Neural cell (in vitro differentiated cells): ENCODE measurements around the gene IGFBP7. TPM values are rescaled to one million over a fixed set of nuclear protein-coding genes. Genes with fewer than 3 reads are reported as not detected.

Experiments
- H2AFZ ChIP-seq: fragments of 200-600, 300-800 bp; sonication (generic), shearing (Covaris generic); 2 replicates; pipeline ENCODE4 v1.6.0; 2014; ENCODE audit warnings: low read depth, mild to moderate bottlenecking, antibody characterized with exemption, low read length, moderate library complexity
- H3F3A ChIP-seq: fragments of 200-600 bp; shearing (Covaris generic); 2 replicates; pipeline ENCODE4 v1.6.1; 2016; ENCODE audit warnings: mild to moderate bottlenecking, moderate library complexity, mixed read lengths, antibody characterized with exemption, low read length; ENCODE audit not compliant: insufficient read depth, poor library complexity, severe bottlenecking
- H3K27ac ChIP-seq: fragments of 200-600, 300-800 bp; sonication (generic), shearing (Covaris generic); 2 replicates; pipeline ENCODE4 v1.5.1; 2014; ENCODE audit warnings: mild to moderate bottlenecking, low read length, moderate library complexity
- H3K27me3 ChIP-seq: fragments of 300-800, 200-600 bp; sonication (generic), shearing (Covaris generic); 2 replicates; pipeline ENCODE4 v1.6.0; 2014; ENCODE audit warnings: mild to moderate bottlenecking, low read depth, low read length, moderate library complexity; ENCODE audit not compliant: insufficient read depth
- H3K36me3 ChIP-seq: fragments of 300-800, 200-600 bp; sonication (generic), shearing (Covaris generic); 2 replicates; pipeline ENCODE4 v1.5.1; 2014; ENCODE audit warnings: mild to moderate bottlenecking, antibody characterized with exemption, low read length, moderate library complexity; ENCODE audit not compliant: insufficient read depth
- H3K4me2 ChIP-seq: fragments of 300-800, 200-600 bp; sonication (generic), shearing (Covaris generic); 2 replicates; pipeline ENCODE4 v1.6.0; 2014; ENCODE audit warnings: mild to moderate bottlenecking, low read length
- H3K4me3 ChIP-seq: fragments of 300-800, 200-600 bp; sonication (generic), shearing (Covaris generic); 2 replicates; pipeline ENCODE4 v1.5.1; 2014; ENCODE audit warnings: mild to moderate bottlenecking, low read length, moderate library complexity
- H3K79me2 ChIP-seq: fragments of 200-600 bp; shearing (Covaris generic); replicated peaks from 2 replicates; pipeline ENCODE4 v1.6.0; 2014; ENCODE audit warnings: mild to moderate bottlenecking, low read length, moderate library complexity; ENCODE audit not compliant: insufficient read depth
- H3K9ac ChIP-seq: fragments of 300-800, 200-600 bp; sonication (generic), shearing (Covaris generic); 2 replicates; pipeline ENCODE4 v1.6.1; 2016; ENCODE audit warnings: mild to moderate bottlenecking, low read length, mixed read lengths
- H3K9me2 ChIP-seq: fragments of 200-600 bp; shearing (Covaris generic); 2 replicates; pipeline ENCODE4 v1.6.1; 2016; ENCODE audit warnings: mild to moderate bottlenecking, low read length, mixed read lengths; ENCODE audit not compliant: insufficient read depth
- H3K9me3 ChIP-seq: fragments of 200-600, 300-800 bp; sonication (generic), shearing (Covaris generic); 2 replicates; pipeline ENCODE4 v1.6.1; 2016; ENCODE audit warnings: mild to moderate bottlenecking, mixed run types, low read length, moderate library complexity, mixed read lengths
- H4K20me1 ChIP-seq: fragments of 200-600 bp; shearing (Covaris generic); 2 replicates; pipeline ENCODE4 v1.6.1; 2016; ENCODE audit warnings: mild to moderate bottlenecking, mixed run types; ENCODE audit not compliant: insufficient read depth
- CTCF ChIP-seq: fragments of 450-650 bp; IDR thresholded peaks from 2 replicates; pipeline ENCODE4 v1.5.1; 2014; ENCODE audit warnings: antibody characterized with exemption, mild to moderate bottlenecking, moderate library complexity; ENCODE audit not compliant: poor library complexity, severe bottlenecking
- EP300 ChIP-seq: fragments of 450-650 bp; conservative IDR thresholded peaks from 2 replicates; pipeline ENCODE4 v1.6.1; 2014; ENCODE audit warnings: antibody characterized with exemption, mild to moderate bottlenecking, moderate library complexity; ENCODE audit not compliant: poor library complexity, severe bottlenecking
- EZH2 ChIP-seq: fragments of 200-600, 300-800 bp; shearing (Covaris generic), sonication (generic); IDR thresholded peaks from 2 replicates; pipeline ENCODE4 v1.6.1; 2014; ENCODE audit warnings: antibody characterized with exemption, low read length, borderline replicate concordance, mild to moderate bottlenecking; ENCODE audit not compliant: insufficient read depth, poor library complexity, severe bottlenecking
- MXI1 ChIP-seq: fragments of 450-650 bp; conservative IDR thresholded peaks from 2 replicates; pipeline ENCODE4 v1.6.1; 2014; ENCODE audit warnings: antibody characterized with exemption, mild to moderate bottlenecking; ENCODE audit not compliant: poor library complexity, severe bottlenecking
- POLR2AphosphoS5 ChIP-seq: IDR thresholded peaks from 2 replicates; pipeline ENCODE4 v1.6.1; 2012
- RAD21 ChIP-seq: fragments of 450-650 bp; conservative IDR thresholded peaks from 2 replicates; pipeline ENCODE4 v1.6.1; 2014; ENCODE audit warnings: antibody characterized with exemption, mild to moderate bottlenecking, moderate library complexity
- REST ChIP-seq: IDR thresholded peaks from 2 replicates; pipeline ENCODE4 v1.6.1; 2012; ENCODE audit warnings: borderline replicate concordance
- SMC3 ChIP-seq: fragments of 450-650 bp; conservative IDR thresholded peaks from 2 replicates; pipeline ENCODE4 v1.6.1; 2014; ENCODE audit warnings: antibody characterized with exemption, mild to moderate bottlenecking, moderate library complexity; ENCODE audit not compliant: poor library complexity
- TAF1 ChIP-seq: IDR thresholded peaks from 2 replicates; pipeline ENCODE4 v1.6.1; 2012; ENCODE audit warnings: low read depth
- polyA plus RNA-seq: library from polyadenylated mRNA; depleted of rRNA; stranded (reverse); fragments of >200 nt; gene quantifications from 2 replicates; pipeline ENCODE4 v1.2.3, GENCODE V29; 2014

The IGFBP7 gene
- polyA plus RNA-seq, 1 donor from 2014 or later = 0.33 TPM

GRCh38 chr4:57157596-57158137 is 47.5 kb upstream of the IGFBP7 start:
- no peak overlapping the region for H3K4me2 ChIP-seq
- H3K9me3 ChIP-seq = no peaks in the 10 kb centered on the region
- H3K9me2 ChIP-seq = no peaks in the 10 kb centered on the region
- H3K36me3 ChIP-seq = no peaks in the 10 kb centered on the region
- H2AFZ ChIP-seq = no peak overlapping the region
- H3K27ac ChIP-seq = no peak overlapping the region
- H3K9ac ChIP-seq = no peak overlapping the region
- no peaks in the 10 kb centered on the region for H3K79me2 ChIP-seq
- no peaks in the 10 kb centered on the region for H3K27me3 ChIP-seq
- no peak for TF ChIP-seq TAF1
- no peak overlapping the region for H3K4me3 ChIP-seq
- H3F3A ChIP-seq = no peaks in the 10 kb centered on the region
- no peaks in the 10 kb centered on the region for H4K20me1 ChIP-seq

- no peak overlapping the region for H3K9ac ChIP-seq
- H3K9me3 ChIP-seq = no peaks in the 10 kb centered on the region
- no peaks in the 10 kb centered on the region for H3K36me3 ChIP-seq
- H3K27me3 ChIP-seq = no peaks in the 10 kb centered on the region
- no peak overlapping the region for H3K4me2 ChIP-seq
- no peaks in the 10 kb centered on the region for H3F3A ChIP-seq
- TF ChIP-seq CTCF (no peak), POLR2AphosphoS5 (no peak), TAF1 (no peak), MXI1 (no peak), EZH2 (no peak), REST (no peak), SMC3 (no peak), RAD21 (no peak), EP300 (no peak)
- H3K4me3 ChIP-seq = no peak overlapping the region
- no peaks in the 10 kb centered on the region for H4K20me1 ChIP-seq
- H2AFZ ChIP-seq = no peak overlapping the region
- H3K79me2 ChIP-seq = no peaks in the 10 kb centered on the region
- no peak overlapping the region for H3K27ac ChIP-seq
- no peaks in the 10 kb centered on the region for H3K9me2 ChIP-seq
These were observed 46.2 kb upstream of the IGFBP7 start for GRCh38 chr4:57156242-57156990.
